MCF 10A (cell line): ENCODE measurements around the gene RERGL. TPM values are rescaled to one million over a fixed set of nuclear protein-coding genes. Genes with fewer than 3 reads are reported as not detected.
"Not testable (repeated sequence)": the region's sequence is repeated elsewhere in the genome, so short reads cannot be mapped to it uniquely, and the experiment has no call there.

Experiments
- BruUV-seq: library from RNA; stranded (reverse); fragments of 400-500 nt; replicated peaks from 2 replicates; lab custom pipeline; 2021; lab: Mats Ljungman, UMichigan
- CTCF ChIA-PET: fragments of 300-600 bp; sonication (Branson Sonifier 250); formaldehyde crosslinking; extraction: SDS; loops from one replicate; lab custom pipeline; 2021; ENCODE audit warnings: antibody characterized with exemption, inconsistent platforms; lab: Yijun Ruan, JAX
- POLR2A ChIA-PET: fragments of 300-600, 350-650 bp; sonication (Branson Sonifier 250); formaldehyde crosslinking; extraction: SDS; loops from one replicate; lab custom pipeline; 2020; ENCODE audit warnings: antibody characterized with exemption, inconsistent platforms; lab: Yijun Ruan, JAX
- DNase-seq: peaks from one replicate; pipeline ENCODE4 v3.0.0-alpha.2; 2018; ENCODE audit not compliant: unreplicated experiment
- H3K27ac Mint-ChIP-seq: one replicate; pipeline ENCODE4 v1.8.0; 2022; ENCODE audit warnings: mild to moderate bottlenecking, low read depth, mixed read lengths; ENCODE audit not compliant: unreplicated experiment
- H3K27me3 Mint-ChIP-seq: one replicate; pipeline ENCODE4 v1.8.0; 2022; ENCODE audit warnings: mixed read lengths; ENCODE audit not compliant: insufficient read depth, unreplicated experiment
- H3K36me3 Mint-ChIP-seq: one replicate; pipeline ENCODE4 v1.8.0; 2022; ENCODE audit warnings: mild to moderate bottlenecking, moderate library complexity, mixed read lengths; ENCODE audit not compliant: insufficient read depth, unreplicated experiment
- H3K4me1 Mint-ChIP-seq: one replicate; pipeline ENCODE4 v1.8.0; 2022; ENCODE audit warnings: mixed read lengths; ENCODE audit not compliant: insufficient read depth, unreplicated experiment
- H3K4me3 Mint-ChIP-seq: one replicate; pipeline ENCODE4 v1.8.0; 2022; ENCODE audit warnings: mild to moderate bottlenecking, moderate library complexity, mixed read lengths; ENCODE audit not compliant: unreplicated experiment
- H3K9me3 Mint-ChIP-seq: one replicate; pipeline ENCODE4 v1.8.0; 2022; ENCODE audit warnings: mixed read lengths; ENCODE audit not compliant: unreplicated experiment
- CTCF ChIP-seq: fragments of 200-600 bp; IDR thresholded peaks from one replicate; pipeline ENCODE4 v1.8.0; 2022; ENCODE audit warnings: antibody characterized with exemption, mild to moderate bottlenecking; ENCODE audit not compliant: unreplicated experiment
- intact Hi-C: fragments of 100-400 bp; cut with micrococcal nuclease; formaldehyde crosslinking; loops from 2 replicates; pipeline ENCODE4 v1.14.1; 2022
- total RNA-seq: library from RNA; stranded (reverse); gene quantifications from 2 replicates; pipeline ENCODE4 v1.2.3, GENCODE V29; 2022

Gene RERGL
- total RNA-seq, 1 experiment from 2014 or later = 0.37 TPM

DNA sequence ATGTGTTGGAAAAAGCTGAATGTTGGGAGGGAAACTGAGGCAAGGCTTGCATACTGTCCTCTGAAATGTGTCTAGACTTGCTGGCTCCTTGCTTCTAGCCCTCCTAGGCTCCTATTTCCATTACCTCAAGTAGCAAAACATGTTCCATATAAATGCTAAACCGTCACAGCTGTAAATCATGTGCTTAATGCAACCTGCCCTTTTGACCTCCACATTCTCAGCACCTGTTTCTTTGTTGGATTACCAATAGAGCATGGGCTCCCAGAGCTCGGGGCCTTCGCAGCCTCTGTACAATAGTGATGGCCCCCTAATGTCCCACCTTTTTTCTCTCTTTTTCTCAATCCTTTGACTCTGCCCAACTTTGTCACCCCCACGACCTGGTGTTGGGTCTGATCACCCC lies 23.3 kb downstream of the RERGL start:
- peaks cover 13% of the 10 kb centered on the region for H3K4me1 Mint-ChIP-seq
- no peaks in the 10 kb centered on the region for H3K9me3 Mint-ChIP-seq
- intact Hi-C loops = no loop called here
- no peak overlapping the region for H3K4me3 Mint-ChIP-seq
- H3K36me3 Mint-ChIP-seq = peaks cover 5% of the 10 kb centered on the region
- POLR2A ChIA-PET = no interaction called here
- no TSS peak for BruUV-seq
- TF ChIP-seq CTCF = no peak
- peaks cover 24% of the 10 kb centered on the region for H3K27me3 Mint-ChIP-seq
- DNase-seq = no peak
- CTCF ChIA-PET = no interaction called here
- H3K27ac Mint-ChIP-seq = no peak overlapping the region

GRCh38 chr12:18062867-18063266 lies 27.1 kb downstream of the RERGL start:
- CTCF ChIA-PET, H3K4me3 Mint-ChIP-seq, intact Hi-C loops, DNase-seq, H3K27ac Mint-ChIP-seq, BruUV-seq, POLR2A ChIA-PET, H3K4me1 Mint-ChIP-seq, H3K36me3 Mint-ChIP-seq, H3K9me3 Mint-ChIP-seq: not testable (repeated sequence)
- peaks cover 24% of the 10 kb centered on the region for H3K27me3 Mint-ChIP-seq

DNA sequence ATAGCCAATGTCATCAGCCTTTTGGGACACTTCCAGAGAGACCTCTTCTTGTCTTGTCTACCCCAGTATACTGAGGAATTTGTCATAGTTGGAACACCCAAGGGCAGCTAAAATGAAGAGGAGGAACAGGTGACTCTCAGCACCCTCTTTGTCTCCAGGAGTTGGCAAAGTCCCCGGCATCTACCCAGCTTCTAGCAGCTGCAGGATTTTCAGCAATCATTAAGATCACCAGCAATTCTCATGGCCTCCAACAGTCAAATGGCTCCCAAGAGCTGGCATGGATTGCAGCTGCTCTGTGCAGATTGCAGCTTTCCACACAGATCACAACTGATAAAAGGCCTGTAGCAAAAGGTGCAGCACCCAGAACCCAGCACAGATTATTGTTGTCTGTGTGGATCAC lies 32.9 kb downstream of the RERGL start:
- ChIA-PET POLR2A (no interaction called here), CTCF (no interaction called here)
- H3K27me3 Mint-ChIP-seq = peaks cover 12% of the 10 kb centered on the region
- no peak overlapping the region for H3K4me3 Mint-ChIP-seq
- BruUV-seq = no TSS peak
- no peak for DNase-seq
- TF ChIP-seq CTCF = no peak
- H3K27ac Mint-ChIP-seq = no peak overlapping the region
- peaks cover 7% of the 10 kb centered on the region for H3K9me3 Mint-ChIP-seq
- no peaks in the 10 kb centered on the region for H3K36me3 Mint-ChIP-seq
- intact Hi-C loops = no loop called here
- H3K4me1 Mint-ChIP-seq = no peaks in the 10 kb centered on the region

GRCh38 chr12:18054925-18055619 lies 34.9 kb downstream of the RERGL start:
- no TSS peak for BruUV-seq
- no peaks in the 10 kb centered on the region for H3K9me3 Mint-ChIP-seq
- no peak for TF ChIP-seq CTCF
- H3K27ac Mint-ChIP-seq = no peak overlapping the region
- CTCF ChIA-PET = no interaction called here
- intact Hi-C loops = no loop called here
- no peaks in the 10 kb centered on the region for H3K4me1 Mint-ChIP-seq
- DNase-seq = no peak
- POLR2A ChIA-PET = interaction anchor here (0.6 kb wide), 1 partner anchor 1442 kb away, joined by 4 read pairs; no protein-coding TSS in a partner anchor
- peaks cover 28% of the 10 kb centered on the region for H3K27me3 Mint-ChIP-seq
- no peaks in the 10 kb centered on the region for H3K36me3 Mint-ChIP-seq
- no peak overlapping the region for H3K4me3 Mint-ChIP-seq
